Measurements from ENCODE around the gene GNG2.

Gene GNG2

DNA sequence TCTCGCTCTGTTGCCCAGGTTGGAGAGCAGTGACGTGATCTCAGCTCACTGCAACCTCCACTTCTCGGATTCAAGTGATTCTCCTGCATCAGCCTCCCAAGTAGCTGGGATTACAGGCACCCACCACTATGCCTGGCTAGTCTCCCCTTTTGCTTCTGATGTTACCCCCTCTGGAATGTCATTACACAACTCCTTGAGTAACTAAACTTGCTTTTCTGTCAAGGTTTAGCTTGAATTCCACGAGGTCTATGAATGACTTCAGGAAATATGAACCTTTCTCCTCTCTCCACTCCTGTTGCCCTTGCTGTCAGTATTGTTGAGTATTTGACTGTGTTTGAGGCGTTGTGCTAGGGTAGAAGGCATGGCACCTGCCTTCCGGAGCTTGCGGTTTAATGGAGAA is 112.2 kb downstream of the GNG2 start:
- TF ChIP-seq JUND (IDR thresholded peaks at IDR 0.05; ENCODE audit: low read depth), result no peak
- DNase-seq (ENCODE audit: low read depth in 1 of 2, low spot score in 1 of 2), result no peak
- in situ Hi-C loops (cut with HindIII; ENCODE audit: low pct_unique_long_range_greater_than_20kb, low sequenced_read_pairs), result no loop called here

DNA sequence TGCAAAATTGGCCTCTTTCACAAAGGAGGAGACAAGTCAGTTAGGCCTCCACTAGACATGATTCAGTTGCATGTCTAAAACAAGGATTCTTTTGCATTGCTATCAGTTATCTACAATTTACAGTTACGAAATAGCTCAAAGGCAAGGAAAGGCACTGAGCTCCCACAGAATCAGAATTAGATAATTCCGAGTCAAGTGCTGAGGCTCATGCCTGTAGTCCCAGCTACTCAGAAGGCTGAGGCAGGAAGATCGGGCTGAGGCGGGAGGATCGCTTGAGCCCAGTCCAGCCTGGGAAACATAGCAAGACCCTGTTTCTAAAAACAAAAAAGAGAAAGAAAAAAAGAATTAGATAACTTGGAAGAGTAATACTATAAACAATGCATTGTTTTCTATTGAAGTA is 116.7 kb downstream of the GNG2 start:
- no peak for DNase-seq (ENCODE audit: low read depth in 1 of 2, low spot score in 1 of 2)
- TF ChIP-seq JUND (IDR thresholded peaks at IDR 0.05; ENCODE audit: low read depth), result no peak
- in situ Hi-C loops (cut with HindIII; ENCODE audit: low pct_unique_long_range_greater_than_20kb, low sequenced_read_pairs), result no loop called here

DNA sequence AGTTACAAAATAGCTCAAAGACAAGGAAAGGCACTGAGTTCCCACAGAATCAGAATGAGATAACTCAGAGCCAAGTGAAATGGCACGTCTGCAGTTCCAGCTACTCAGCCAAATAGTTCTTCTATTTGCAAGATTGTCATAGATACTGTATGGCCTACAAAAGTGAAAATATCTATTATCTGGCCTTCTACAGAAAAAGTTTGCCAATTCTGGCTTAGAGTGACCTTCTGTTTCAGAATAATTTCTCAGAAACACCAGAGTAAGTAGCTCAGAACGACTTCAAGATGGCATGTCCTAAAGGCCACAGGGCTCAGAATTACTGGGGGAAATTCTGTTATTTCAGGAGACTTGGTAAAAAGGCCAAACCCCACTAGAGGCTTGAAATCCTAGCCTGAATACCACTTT is 118.3 kb downstream of the GNG2 start:
- DNase-seq (ENCODE audit: low read depth in 1 of 2, low spot score in 1 of 2), result no peak
- no peak for TF ChIP-seq JUND (IDR thresholded peaks at IDR 0.05; ENCODE audit: low read depth)
- in situ Hi-C loops (cut with HindIII; ENCODE audit: low pct_unique_long_range_greater_than_20kb, low sequenced_read_pairs), result no loop called here

DNA sequence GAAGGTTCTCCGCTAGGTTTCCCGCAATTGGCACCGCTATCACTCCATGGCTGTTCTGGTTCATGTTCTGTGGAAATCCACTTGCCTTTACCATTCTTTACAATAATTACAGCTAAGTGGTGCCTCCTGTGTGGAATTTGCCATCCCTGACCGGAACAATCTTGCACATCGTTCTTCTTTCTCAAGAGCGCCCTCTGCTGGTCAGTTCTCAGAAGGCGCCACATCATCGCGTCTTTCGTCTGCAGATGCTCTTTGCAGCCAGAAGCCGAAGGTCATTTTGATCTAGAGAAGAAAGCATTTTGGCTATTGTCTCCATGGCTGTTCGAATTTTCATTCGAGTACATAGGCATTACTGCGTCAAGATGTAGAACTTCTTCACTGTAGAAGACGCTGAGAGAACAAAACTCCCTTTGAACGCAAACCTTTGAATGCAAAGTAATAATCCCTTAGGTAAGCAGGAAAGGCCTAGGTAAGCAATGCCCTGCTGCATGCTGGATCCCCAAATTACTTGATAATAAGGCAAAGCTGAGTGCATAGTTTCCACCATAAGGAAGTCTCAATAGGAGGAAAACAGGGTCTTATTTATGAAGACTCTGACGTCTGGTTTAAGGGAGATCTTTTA is 118.8 kb downstream of the GNG2 start:
- DNase-seq (ENCODE audit: low read depth in 1 of 2, low spot score in 1 of 2), result peak; percentile 62 to 85
- TF ChIP-seq JUND (IDR thresholded peaks at IDR 0.05; ENCODE audit: low read depth), result no peak
- in situ Hi-C loops (cut with HindIII; ENCODE audit: low pct_unique_long_range_greater_than_20kb, low sequenced_read_pairs), result no loop called here

DNA sequence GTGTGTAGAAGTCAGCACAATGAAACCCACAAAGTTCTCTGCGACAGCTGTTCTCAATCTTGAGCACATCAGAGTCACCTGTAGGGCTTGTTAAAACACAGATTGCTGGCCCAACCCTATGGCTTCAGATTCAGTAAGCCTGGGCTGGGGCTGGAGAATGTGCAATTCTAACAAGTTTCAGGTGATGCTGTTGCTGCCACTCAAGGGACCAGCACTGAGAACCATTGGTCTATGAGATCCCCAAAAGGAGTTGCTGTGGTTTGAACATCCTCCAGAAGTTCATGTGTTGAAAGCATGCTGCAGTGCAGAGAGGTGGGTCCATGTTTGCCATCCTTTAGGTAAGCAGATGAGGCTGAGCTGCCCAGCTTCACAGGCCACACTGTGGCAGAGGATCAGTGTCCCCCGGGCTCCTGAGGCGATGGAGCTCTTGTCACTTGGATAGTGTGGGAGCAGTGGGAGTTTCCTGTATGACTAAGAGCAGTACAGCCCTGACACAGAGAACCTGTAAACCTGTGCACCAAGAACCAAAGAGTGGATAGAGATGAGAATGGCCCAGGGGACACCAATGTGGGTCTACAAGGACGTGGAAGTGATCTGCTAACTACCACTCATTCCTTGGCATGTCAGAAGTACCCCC is 120.9 kb downstream of the GNG2 start:
- no peak for TF ChIP-seq JUND (IDR thresholded peaks at IDR 0.05; ENCODE audit: low read depth)
- DNase-seq (ENCODE audit: low read depth in 1 of 2, low spot score in 1 of 2), result no peak
- in situ Hi-C loops (cut with HindIII; ENCODE audit: low pct_unique_long_range_greater_than_20kb, low sequenced_read_pairs), result no loop called here

DNA sequence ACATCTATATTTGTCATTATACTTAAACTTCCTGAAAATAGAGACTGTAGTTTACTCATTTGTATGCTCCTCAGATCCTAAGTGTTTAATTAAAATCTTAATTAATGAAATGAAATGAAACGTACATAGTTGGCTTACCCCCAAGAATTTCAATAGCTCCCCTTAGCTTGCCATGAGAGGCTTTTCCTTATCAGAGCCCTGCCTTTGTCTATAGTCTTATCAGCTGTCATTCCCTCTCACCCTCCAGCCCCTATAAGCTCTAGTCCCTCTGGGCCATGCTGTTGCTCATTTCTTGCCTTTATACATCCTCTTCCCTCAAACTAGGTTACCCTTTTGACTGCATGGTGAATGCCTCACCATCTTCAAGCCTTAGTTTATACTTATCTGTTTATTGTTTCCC is 127.8 kb downstream of the GNG2 start:
- no peak for TF ChIP-seq JUND (IDR thresholded peaks at IDR 0.05; ENCODE audit: low read depth)
- DNase-seq (ENCODE audit: low read depth in 1 of 2, low spot score in 1 of 2), result no peak
- in situ Hi-C loops (cut with HindIII; ENCODE audit: low pct_unique_long_range_greater_than_20kb, low sequenced_read_pairs), result no loop called here

DNA sequence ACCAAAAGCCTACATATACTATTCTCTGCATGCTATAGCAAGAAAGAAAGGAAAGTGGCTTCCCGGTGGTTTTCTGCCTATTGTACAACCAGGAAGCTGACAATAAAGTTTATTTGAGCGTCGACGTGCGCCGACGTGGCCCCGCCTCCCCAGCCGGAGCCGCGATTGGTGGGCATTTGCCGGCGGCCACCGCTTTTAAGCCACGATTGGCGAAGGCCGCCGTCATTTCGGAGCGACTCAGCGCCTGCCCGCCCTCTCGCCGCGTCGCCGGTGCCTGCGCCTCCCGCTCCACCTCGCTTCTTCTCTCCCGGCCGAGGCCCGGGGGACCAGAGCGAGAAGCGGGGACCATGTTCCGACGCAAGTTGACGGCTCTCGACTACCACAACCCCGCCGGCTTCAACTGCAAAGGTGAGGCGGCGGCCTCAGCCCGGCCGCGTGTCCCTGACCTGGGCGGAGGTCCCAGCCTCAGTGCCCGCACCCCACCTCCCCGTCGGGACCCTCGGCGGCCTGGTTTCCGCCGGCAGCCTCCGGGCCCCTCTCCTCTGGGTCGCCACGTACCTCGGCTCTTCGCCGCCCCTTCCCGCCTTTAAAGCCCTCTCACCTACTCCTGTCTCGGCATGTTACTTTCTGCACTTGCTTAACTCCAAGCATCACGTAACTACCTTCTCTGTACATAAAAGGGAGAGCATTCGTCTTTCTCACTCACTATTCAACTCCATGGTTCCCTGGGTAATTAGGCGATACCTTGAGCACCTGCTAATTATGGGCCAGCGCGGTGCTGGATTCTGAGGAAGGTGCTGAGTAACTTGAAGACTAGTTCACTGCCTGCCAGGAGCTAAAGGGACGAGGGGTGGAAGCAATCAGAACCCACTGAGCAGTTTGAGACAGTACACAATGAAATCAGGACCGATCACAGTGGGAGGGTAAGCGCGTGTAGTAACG is 129.2 kb downstream of the GNG2 start, which contains the start of gene RTRAF:
RTRAF (plus strand) TSS at position 254 of the 942 bp plus-strand sequence; CDS start at position 348, 94 bp downstream.
- peak; percentile 91 to 96 for DNase-seq (ENCODE audit: low read depth in 1 of 2, low spot score in 1 of 2)
- in situ Hi-C loops (cut with HindIII; ENCODE audit: low pct_unique_long_range_greater_than_20kb, low sequenced_read_pairs), result no loop called here
- TF ChIP-seq JUND (IDR thresholded peaks at IDR 0.05; ENCODE audit: low read depth), result no peak; the same call in 1 of the 2 replicates

DNA sequence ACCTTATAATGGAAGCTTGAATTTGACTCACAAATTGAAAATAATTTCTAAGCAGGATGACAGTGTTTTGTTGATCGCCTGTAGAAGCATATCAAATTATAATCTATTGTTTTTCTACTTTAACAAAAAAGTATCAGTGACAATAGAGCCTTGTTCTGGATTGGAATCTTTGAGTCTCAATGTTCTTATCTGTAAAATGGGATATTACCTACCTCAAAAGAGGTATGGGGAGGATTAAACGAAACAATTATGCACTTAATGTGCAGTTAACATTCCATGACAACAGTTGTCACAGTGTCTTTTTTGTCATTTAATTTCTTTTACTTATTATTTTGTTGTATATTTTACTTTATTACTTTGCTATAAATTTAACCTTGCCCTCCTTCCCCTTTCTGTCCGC is 130.1 kb downstream of the GNG2 start:
- DNase-seq (ENCODE audit: low read depth in 1 of 2, low spot score in 1 of 2), result no peak
- in situ Hi-C loops (cut with HindIII; ENCODE audit: low pct_unique_long_range_greater_than_20kb, low sequenced_read_pairs), result no loop called here
- no peak for TF ChIP-seq JUND (IDR thresholded peaks at IDR 0.05; ENCODE audit: low read depth)

DNA sequence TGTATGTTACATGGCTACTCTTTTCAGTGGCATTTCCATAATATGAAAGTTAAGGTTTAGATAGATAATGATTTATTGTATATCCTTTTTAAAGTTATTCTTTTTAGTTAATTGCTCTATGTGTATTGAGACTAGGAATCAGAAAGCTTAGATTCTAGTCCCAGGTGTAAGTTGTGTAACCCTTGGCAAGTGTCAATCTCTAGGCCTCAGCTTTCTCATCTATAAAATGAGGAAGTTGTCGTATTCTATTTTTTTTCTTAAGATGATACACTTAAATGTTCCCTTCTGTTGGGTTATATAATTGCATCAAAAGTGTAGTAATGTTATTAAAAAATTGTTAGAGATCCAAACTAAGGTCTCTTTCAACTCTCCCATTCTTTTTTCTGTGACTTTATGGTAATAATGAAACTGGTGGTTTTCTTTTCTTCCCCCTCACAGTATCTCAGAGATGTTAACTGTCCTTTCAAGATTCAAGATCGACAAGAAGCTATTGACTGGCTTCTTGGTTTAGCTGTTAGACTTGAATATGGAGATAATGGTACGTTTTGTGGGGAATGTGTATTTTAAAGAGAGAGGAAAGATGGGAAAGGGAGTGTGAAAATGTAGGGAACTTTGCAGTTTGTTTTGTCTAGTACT is 133.0 kb downstream of the GNG2 start:
- in situ Hi-C loops (cut with HindIII; ENCODE audit: low pct_unique_long_range_greater_than_20kb, low sequenced_read_pairs), result no loop called here
- DNase-seq (ENCODE audit: low read depth in 1 of 2, low spot score in 1 of 2), result no peak
- TF ChIP-seq JUND (IDR thresholded peaks at IDR 0.05; ENCODE audit: low read depth), result no peak

DNA sequence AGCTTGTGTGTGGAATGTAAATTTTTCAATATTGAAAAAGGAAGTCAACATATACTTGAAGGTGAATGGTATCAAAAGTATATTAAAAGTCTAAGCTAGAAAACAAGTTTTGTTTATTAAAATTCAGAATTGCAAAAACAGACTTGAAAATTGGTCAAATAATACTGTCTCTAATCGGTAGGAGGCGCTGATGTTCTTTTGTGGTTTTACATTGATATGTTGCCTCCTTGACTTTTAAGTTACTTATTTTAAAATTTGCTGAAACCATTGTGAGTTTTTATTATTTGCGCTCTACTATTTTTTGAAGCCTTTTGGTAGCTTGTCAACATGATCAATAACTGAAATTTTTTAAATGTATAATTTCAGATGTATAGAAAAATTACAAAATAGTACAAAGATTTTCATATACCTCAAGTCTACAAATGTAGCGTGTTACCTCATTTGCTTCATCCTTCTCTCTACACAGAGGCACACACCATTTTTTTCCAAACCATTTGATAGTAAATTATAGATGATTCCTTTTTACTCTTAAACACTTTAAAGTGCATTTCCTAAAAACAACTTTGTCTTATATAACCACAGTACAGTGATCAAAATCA is 135.8 kb downstream of the GNG2 start:
- in situ Hi-C loops (cut with HindIII; ENCODE audit: low pct_unique_long_range_greater_than_20kb, low sequenced_read_pairs), result no loop called here
- peak in 1 of 2 experiments; percentile 41 for DNase-seq (ENCODE audit: low read depth in 1 of 2, low spot score in 1 of 2)
- TF ChIP-seq JUND (IDR thresholded peaks at IDR 0.05; ENCODE audit: low read depth), result no peak

DNA sequence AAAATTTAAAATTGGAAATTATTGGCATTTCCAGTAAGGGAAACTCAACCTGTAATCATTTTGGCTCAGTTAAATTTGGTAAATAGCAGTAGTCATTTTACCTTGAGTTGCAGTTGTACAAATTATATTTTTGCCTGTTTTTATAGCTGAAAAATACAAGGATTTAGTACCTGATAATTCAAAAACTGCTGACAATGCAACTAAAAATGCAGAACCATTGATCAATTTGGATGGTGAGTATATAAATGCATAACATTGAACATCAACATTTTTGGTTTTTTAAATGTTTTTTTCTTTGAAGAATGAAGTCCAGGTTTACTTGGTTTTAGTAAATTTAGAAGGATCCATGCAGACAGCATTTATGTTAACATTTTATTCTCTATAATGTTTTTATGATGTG is 137.9 kb downstream of the GNG2 start:
- DNase-seq (ENCODE audit: low read depth in 1 of 2, low spot score in 1 of 2), result no peak
- no peak for TF ChIP-seq JUND (IDR thresholded peaks at IDR 0.05; ENCODE audit: low read depth)
- in situ Hi-C loops (cut with HindIII; ENCODE audit: low pct_unique_long_range_greater_than_20kb, low sequenced_read_pairs), result no loop called here

DNA sequence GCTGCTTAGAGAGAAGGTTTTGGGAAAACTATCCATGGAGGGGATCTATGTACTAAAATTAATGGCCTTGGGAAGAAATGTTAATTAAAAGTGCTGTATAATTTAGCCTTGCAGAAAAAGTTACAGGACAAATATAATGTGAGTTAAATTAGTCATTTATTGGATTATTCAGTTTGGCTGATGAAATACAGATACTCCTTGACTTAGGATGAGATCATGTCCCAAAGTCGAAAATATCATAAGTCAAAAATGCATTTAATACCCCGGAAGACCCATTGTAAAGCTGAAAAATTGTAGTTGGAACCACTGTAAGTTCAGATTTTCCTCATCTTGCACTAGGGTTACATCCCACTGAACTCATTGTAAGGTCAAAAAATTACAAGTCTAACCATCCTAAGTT is 138.7 kb downstream of the GNG2 start:
- DNase-seq (ENCODE audit: low read depth in 1 of 2, low spot score in 1 of 2), result no peak
- TF ChIP-seq JUND (IDR thresholded peaks at IDR 0.05; ENCODE audit: low read depth), result no peak
- in situ Hi-C loops (cut with HindIII; ENCODE audit: low pct_unique_long_range_greater_than_20kb, low sequenced_read_pairs), result no loop called here
